ENCODE measurements around the gene HIGD2B. TPM values are rescaled to one million over a fixed set of nuclear protein-coding genes. Genes with fewer than 3 reads are reported as not detected.
"Not testable (repeated sequence)": the region's sequence is repeated elsewhere in the genome, so short reads cannot be mapped to it uniquely, and the experiment has no call there.

The HIGD2B gene
- total RNA-seq, 4 donors from 2014 or later, result not detected

GRCh38 chr15:72732086-72732485, 46.1 kb upstream of the HIGD2B start:
- Histone ChIP-seq H3K4me3 (no peak overlapping the region), H3K27me3 (no peaks in the 10 kb centered on the region), H3K27ac (replicated peaks in 1 of 4) (no peak overlapping the region), H3K9me3 (no peaks in the 10 kb centered on the region), H3K4me1 (no peaks in the 10 kb centered on the region), H3K36me3 (peaks cover 14 to 84% (median 58%) of the 10 kb centered on the region in 4 donors)
- no peak for TF ChIP-seq POLR2A (IDR thresholded peaks at IDR 0.05; ENCODE audit: low read depth)
- no peak for TF ChIP-seq POLR2AphosphoS5 (IDR thresholded peaks at IDR 0.05)
- no peak for TF ChIP-seq EP300 (IDR thresholded peaks at IDR 0.05)
- no peak for TF ChIP-seq CTCF (IDR thresholded peaks at IDR 0.05)
- DNase-seq (ENCODE audit: extremely low spot score), result no peak
- intact Hi-C loops (cut with DNase I), result no loop called here

- H3K36me3 ChIP-seq, result peaks cover 0 to 82% (median 47%) of the 10 kb centered on the region in 4 donors
- H3K4me3 ChIP-seq, result no peak overlapping the region
- intact Hi-C loops (cut with DNase I), result no loop called here
- DNase-seq (ENCODE audit: extremely low spot score), result peak; percentile 78
- 100% methylated on average over 1 of the region's 1 CpG for WGBS
- no peak overlapping the region for H3K27ac ChIP-seq (replicated peaks in 1 of 4)
- no peak for TF ChIP-seq POLR2AphosphoS5 (IDR thresholded peaks at IDR 0.05)
- TF ChIP-seq CTCF (IDR thresholded peaks at IDR 0.05), result no peak
- no peak for TF ChIP-seq POLR2A (IDR thresholded peaks at IDR 0.05; ENCODE audit: low read depth)
- no peaks in the 10 kb centered on the region for H3K9me3 ChIP-seq
- H3K27me3 ChIP-seq, result no peaks in the 10 kb centered on the region
- H3K4me1 ChIP-seq, result no peaks in the 10 kb centered on the region
These were observed 42.8 kb upstream of the HIGD2B start for GRCh38 chr15:72728821-72729220.

- DNase-seq (ENCODE audit: extremely low spot score); H3K4me1 ChIP-seq; H3K27ac ChIP-seq (replicated peaks in 1 of 4); intact Hi-C loops (cut with DNase I); H3K27me3 ChIP-seq; H3K9me3 ChIP-seq; H3K4me3 ChIP-seq: not testable (repeated sequence)
- WGBS, result 96% methylated on average over 1 of the region's 1 CpG
- peaks cover 0 to 78% (median 46%) of the 10 kb centered on the region in 4 donors for H3K36me3 ChIP-seq
These were observed 42.3 kb upstream of the HIGD2B start for GRCh38 chr15:72728249-72728648.

GRCh38 chr15:72727154-72727553, 41.2 kb upstream of the HIGD2B start:
- Histone ChIP-seq H3K4me3 (no peak overlapping the region), H3K4me1 (no peaks in the 10 kb centered on the region), H3K9me3 (no peaks in the 10 kb centered on the region), H3K27ac (replicated peaks in 1 of 4) (no peak overlapping the region), H3K27me3 (no peaks in the 10 kb centered on the region), H3K36me3 (peaks cover 0 to 67% (median 36%) of the 10 kb centered on the region in 4 donors)
- intact Hi-C loops (cut with DNase I), result no loop called here
- no peak for DNase-seq (ENCODE audit: extremely low spot score)
- TF ChIP-seq POLR2AphosphoS5 (IDR thresholded peaks at IDR 0.05) (no peak), EP300 (IDR thresholded peaks at IDR 0.05) (no peak), CTCF (IDR thresholded peaks at IDR 0.05) (no peak), POLR2A (IDR thresholded peaks at IDR 0.05; ENCODE audit: low read depth) (no peak)

GRCh38 chr15:72725851-72726250, 39.9 kb upstream of the HIGD2B start:
- H3K36me3 ChIP-seq, result peaks cover 0 to 54% (median 25%) of the 10 kb centered on the region in 4 donors
- H3K4me1 ChIP-seq; DNase-seq (ENCODE audit: extremely low spot score); H3K4me3 ChIP-seq; H3K27ac ChIP-seq (replicated peaks in 1 of 4); H3K9me3 ChIP-seq; H3K27me3 ChIP-seq; intact Hi-C loops (cut with DNase I): not testable (repeated sequence)
- WGBS, result 96% methylated on average over 6 of the region's 6 CpGs

- no peak overlapping the region for H3K4me3 ChIP-seq
- no peak for DNase-seq (ENCODE audit: extremely low spot score)
- H3K27me3 ChIP-seq, result no peaks in the 10 kb centered on the region
- H3K9me3 ChIP-seq, result no peaks in the 10 kb centered on the region
- intact Hi-C loops (cut with DNase I), result no loop called here
- H3K36me3 ChIP-seq, result peaks cover 0 to 50% (median 25%) of the 10 kb centered on the region in 4 donors
- no peaks in the 10 kb centered on the region for H3K4me1 ChIP-seq
- TF ChIP-seq POLR2A (IDR thresholded peaks at IDR 0.05; ENCODE audit: low read depth) (no peak), POLR2AphosphoS5 (IDR thresholded peaks at IDR 0.05) (no peak), EP300 (IDR thresholded peaks at IDR 0.05) (no peak)
- no peak overlapping the region for H3K27ac ChIP-seq (replicated peaks in 1 of 4)
- WGBS, result 80% methylated on average over 3 of the region's 3 CpGs
These were observed 39.5 kb upstream of the HIGD2B start for GRCh38 chr15:72725446-72725845.

All from esophagus muscularis mucosa (tissue), 4 donors.